OCI-LY7 (cell line): ENCODE data around the gene OXLD1.

Experiments used
- EZH2phosphoT487 ChIP-seq: fragments of 200-600 bp; sonication (generic); IDR thresholded peaks from 2 replicates; pipeline ENCODE4 v1.6.1; 2018; ENCODE audit warnings: low read depth, borderline replicate concordance, mild to moderate bottlenecking, mixed run types, antibody characterized with exemption, low read length, moderate library complexity, mixed read lengths
- TF ChIP-seq, protein P1 (sequence below): fragments of 200-600 bp; sonication (generic); conservative IDR thresholded peaks from 2 replicates; pipeline ENCODE4 v1.5.1; 2014; ENCODE audit warnings: mild to moderate bottlenecking, antibody characterized with exemption, low read length, moderate library complexity, mixed read lengths

- TF ChIP-seq, protein P1, sequence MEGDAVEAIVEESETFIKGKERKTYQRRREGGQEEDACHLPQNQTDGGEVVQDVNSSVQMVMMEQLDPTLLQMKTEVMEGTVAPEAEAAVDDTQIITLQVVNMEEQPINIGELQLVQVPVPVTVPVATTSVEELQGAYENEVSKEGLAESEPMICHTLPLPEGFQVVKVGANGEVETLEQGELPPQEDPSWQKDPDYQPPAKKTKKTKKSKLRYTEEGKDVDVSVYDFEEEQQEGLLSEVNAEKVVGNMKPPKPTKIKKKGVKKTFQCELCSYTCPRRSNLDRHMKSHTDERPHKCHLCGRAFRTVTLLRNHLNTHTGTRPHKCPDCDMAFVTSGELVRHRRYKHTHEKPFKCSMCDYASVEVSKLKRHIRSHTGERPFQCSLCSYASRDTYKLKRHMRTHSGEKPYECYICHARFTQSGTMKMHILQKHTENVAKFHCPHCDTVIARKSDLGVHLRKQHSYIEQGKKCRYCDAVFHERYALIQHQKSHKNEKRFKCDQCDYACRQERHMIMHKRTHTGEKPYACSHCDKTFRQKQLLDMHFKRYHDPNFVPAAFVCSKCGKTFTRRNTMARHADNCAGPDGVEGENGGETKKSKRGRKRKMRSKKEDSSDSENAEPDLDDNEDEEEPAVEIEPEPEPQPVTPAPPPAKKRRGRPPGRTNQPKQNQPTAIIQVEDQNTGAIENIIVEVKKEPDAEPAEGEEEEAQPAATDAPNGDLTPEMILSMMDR: no peak
- no peak for TF ChIP-seq EZH2phosphoT487
Measured at GRCh38 chr17:81647640-81648012, 18.8 kb downstream of the OXLD1 start.
